ENCODE results near the gene KRTAP4-16.
"Not testable (repeated sequence)": the region's sequence is repeated elsewhere in the genome, so short reads cannot be mapped to it uniquely, and the experiment has no call there.

DNA sequence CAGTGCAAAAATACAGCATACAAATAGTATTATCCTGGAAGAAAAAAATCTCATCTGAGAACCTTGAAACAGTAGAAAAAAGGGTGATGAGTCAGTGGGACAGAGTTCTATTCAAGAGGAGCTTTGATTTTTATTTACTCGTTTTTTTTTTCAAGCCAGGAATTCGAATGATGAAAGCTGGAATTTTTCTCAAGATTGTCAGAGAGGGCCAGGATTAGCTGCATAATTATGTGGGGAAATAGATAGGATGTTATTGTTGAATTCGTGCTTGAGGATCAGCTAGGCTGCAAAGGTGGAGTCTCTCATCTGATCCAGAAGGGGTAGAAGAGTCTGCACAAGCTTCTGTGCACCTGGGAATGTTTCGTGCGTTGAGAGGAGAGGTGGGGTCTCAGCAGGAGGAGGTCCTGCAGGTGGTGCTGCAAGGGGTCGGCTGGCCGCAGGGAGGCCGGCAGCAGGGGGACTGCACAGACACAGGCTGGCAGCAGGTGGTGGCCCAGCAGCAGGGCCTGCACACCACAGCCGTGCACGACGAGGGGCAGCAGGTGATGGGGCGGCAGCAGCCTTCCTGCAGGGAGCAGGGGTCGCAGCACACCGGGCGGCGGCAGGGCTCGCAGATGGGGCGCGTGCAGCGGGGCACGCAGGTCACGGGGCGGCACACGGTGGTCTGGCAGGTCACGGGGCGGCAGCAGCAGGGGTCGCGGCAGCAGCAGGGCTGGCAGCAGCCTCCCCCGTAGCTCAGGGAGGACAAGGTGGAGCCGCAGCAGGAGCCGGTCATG lies 42.5 kb downstream of the KRTAP4-16 start:
- TF ChIP-seq, protein P1, sequence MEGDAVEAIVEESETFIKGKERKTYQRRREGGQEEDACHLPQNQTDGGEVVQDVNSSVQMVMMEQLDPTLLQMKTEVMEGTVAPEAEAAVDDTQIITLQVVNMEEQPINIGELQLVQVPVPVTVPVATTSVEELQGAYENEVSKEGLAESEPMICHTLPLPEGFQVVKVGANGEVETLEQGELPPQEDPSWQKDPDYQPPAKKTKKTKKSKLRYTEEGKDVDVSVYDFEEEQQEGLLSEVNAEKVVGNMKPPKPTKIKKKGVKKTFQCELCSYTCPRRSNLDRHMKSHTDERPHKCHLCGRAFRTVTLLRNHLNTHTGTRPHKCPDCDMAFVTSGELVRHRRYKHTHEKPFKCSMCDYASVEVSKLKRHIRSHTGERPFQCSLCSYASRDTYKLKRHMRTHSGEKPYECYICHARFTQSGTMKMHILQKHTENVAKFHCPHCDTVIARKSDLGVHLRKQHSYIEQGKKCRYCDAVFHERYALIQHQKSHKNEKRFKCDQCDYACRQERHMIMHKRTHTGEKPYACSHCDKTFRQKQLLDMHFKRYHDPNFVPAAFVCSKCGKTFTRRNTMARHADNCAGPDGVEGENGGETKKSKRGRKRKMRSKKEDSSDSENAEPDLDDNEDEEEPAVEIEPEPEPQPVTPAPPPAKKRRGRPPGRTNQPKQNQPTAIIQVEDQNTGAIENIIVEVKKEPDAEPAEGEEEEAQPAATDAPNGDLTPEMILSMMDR (IDR thresholded peaks at IDR 0.05), result not testable (repeated sequence)
- TF ChIP-seq POLR2A, POLR2AphosphoS5 (IDR thresholded peaks at IDR 0.05): not testable (repeated sequence)

Measured in transverse colon (tissue), 4 donors.